Astrocyte of the hippocampus (primary cell): ENCODE measurements around the gene ACP1.

Source experiments
- DNase-seq: peaks from one replicate; pipeline ENCODE4 v3.0.0; 2011; ENCODE audit warnings: low read depth, low spot score

ACP1 gene

GRCh38 chr2:280650-281110 is 15.9 kb downstream of the ACP1 start:
- no peak for DNase-seq

DNA sequence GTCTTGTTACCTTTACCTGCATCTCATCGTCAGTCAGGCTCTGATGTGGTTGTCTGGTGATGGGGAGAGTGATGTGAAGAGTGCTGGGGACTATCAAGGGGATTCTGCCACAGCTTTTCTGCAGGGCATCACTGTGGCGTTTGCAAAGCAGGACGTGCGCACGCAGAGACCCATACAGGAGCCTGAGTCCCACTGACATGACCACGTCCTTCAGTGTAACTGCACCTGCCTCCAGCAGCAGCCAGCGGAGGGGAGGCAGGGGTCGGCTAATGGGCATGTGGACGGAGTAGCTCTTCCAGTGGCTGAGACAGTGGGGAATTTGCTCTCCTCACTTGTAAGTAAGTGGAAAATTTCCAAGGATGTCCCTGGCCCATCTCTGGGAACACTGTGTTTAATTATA is 16.6 kb downstream of the ACP1 start:
- no peak for DNase-seq

GRCh38 chr2:282371-283263 is 17.9 kb downstream of the ACP1 start:
- DNase-seq: no peak

DNA sequence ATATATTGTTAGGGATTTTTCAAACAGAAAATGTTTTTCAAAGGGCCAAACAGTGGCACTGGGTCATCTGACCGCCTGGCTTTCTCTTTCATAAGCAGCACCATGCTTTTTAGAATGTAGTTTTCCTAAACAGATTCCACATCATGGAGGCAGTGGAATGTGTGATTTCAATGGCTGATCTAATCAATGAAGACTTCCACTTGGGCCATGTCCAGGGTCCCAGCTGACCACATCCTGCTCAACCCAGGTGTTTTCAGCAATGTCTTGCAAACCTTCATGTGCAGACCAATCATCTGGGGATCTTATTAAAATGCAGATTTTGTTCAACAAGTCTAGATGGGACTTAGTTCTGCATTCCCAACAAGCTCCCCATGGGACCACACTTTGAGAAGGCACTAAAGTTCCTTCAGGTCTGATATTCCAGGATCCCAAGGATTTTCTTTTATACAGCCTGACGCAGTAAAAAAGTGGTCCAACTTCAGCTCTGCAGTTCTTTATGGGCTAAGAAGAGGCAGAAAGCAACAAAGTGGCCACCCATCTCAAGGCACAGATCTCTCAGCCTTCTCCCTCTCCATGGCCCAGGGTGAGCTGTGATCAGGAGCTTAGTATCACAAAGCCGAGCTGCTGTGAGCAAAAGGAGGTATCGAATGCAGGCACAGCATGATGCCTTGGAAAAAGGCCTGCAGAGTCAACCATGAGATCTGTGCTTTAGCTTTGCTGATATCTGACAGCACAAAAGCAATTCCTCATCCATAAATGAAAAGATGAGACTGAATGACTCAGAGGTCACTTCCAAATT is 19.4 kb downstream of the ACP1 start:
- DNase-seq: peak; percentile 29

- DNase-seq: no peak
These were observed 20.2 kb downstream of the ACP1 start for GRCh38 chr2:284896-285492.

GRCh38 chr2:285531-285930 is 20.8 kb downstream of the ACP1 start:
- DNase-seq: peak; percentile 73

DNA sequence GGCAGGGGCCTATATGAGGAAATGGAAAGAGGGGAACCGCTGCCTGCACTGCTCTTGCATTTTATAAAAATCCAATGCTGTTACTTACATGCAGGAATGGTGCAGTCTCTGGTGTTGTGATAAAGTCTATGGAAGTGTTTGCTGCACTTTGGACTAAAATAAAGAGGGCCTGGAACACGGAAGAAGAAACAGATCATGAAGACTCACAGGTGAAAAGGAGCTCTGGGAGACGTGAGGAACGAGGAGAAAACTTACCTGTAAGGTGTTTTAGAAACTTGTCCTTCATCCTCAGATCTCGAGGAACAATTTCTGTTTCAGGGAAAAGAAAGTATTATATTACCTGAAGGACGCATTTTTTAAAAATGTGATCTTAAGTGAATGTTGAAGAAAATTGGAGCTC is 21.3 kb downstream of the ACP1 start:
- no peak for DNase-seq

GRCh38 chr2:286774-287392 is 22.1 kb downstream of the ACP1 start:
- no peak for DNase-seq

GRCh38 chr2:287471-287885 is 22.7 kb downstream of the ACP1 start:
- peak; percentile 65 for DNase-seq

- DNase-seq: peak; percentile 51
These were observed 23.4 kb downstream of the ACP1 start, which contains the start of gene ALKAL2 for GRCh38 chr2:287911-288757. Gene ALKAL2 (minus strand): TSS chr2:288091. CDS start chr2:287835, 256 bp downstream.

DNA sequence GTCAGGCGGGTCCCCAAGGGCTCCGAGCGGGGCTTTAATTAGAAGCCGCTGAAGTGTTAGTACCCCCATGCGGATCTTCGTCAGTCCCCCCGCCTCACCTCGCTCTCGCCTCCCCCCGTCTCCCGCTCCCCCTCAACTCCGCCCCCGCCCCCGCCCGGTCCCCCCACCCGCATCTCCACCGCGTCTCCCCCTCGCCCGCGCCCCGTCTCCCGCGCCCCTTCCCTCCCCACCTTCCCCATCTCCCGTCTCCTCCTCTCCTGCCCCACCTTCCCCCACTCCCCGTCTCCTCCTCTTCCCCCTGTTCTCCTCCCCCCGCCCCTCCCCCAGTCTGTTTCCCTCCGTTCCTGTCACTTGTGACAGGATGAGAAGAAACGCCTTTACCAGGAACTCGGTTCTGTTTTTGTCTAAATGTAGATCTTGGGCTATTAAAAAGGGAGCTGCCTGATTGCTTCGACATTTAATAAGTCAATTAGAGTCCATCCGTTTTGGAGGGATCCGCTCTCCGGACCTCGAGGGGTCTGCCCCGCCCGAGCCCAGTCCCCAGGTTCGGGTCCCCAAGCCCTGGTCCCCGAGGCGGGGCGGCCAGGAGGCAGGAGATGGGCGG is 24.1 kb downstream of the ACP1 start:
- DNase-seq: no peak

DNA sequence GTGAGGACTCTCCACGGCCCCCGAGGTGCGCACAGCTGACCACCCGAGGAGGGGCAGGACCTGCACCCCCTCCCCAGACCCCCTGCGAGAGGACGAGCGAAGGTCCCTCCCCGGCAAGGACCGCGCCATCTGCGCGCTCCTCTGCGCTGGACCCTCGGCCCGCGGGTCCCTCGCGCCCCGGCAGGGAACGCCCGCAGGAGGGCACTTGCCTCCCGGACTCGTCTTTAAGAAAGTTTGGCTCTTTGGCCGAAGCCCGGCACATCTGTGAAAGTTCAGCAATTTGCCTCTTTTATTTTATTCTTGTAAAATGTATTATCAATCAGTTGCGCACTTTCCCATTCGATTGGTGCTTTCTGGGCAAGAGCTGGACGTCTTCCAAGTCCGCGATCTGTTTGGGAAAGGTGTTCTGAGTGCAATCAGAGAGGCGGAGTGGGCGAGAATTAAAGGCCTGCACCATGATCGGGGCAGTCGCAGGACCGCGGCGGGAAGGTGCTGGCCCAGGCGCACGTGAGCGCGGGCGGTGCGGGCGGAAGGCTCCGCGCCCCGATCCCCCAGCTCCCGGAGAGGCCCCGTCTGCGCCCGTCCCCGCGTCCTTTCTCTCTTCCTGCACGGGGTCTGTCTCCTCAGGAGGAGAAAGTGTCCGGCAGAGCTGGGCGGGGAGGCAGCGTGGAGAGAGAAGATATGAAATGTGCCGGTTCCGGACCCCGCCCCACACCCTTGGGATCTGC is 24.8 kb downstream of the ACP1 start:
- peak; percentile 44 for DNase-seq

- peak; percentile 86 for DNase-seq
These were observed 25.5 kb downstream of the ACP1 start for GRCh38 chr2:290090-290722.

DNA sequence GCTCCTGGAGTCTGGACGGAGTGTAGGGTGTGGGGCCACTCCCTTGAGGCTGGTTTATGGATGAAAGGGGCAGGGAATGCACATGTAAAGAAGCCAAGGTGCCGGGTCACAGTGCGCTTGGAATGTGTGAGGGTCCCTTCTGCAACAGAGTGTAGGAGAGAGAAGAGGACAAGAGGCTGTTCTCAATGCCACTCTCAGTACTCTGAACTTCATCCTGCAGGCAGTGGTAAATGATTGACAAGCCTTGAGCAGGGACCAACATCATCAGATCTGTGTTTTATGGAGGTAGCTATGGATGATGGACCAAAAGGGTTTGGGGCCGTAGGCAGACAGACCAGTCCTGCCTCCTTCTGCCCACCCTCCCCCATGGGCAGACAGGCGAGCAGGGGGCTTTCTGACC is 30.3 kb downstream of the ACP1 start:
- DNase-seq: no peak

GRCh38 chr2:296354-296753 is 31.6 kb downstream of the ACP1 start:
- DNase-seq: no peak

GRCh38 chr2:305366-305765 is 40.6 kb downstream of the ACP1 start:
- DNase-seq: no peak

- no peak for DNase-seq
These were observed 44.6 kb downstream of the ACP1 start for GRCh38 chr2:309148-309953.

DNA sequence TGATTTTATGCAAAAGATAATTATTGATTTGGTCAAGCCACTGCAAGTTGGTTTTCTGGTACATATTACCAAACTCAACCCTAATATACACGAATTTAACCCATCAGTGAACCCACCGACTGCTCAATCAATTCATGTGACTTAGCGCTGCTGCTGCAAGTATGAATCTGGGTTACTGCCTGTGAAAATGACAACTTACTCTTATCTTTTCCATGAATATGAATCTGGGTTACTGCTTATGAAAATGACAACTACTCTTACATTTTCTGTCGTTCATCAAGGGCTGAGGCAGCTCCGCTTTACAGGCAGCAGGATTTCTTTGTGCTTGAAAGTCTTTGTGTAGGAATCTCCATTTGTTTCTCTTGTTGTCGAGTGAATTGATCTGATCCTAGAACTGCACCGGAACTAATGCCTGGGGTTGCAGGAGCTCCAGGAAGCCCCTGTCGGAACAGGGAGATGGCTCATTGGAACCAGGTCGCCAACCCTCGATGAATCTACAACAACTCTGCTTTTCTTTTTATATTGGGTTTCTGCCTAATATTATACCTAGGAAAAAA is 45.3 kb downstream of the ACP1 start:
- DNase-seq: no peak
